Measurements from ENCODE around the gene STAT5A. TPM values are rescaled to one million over a fixed set of nuclear protein-coding genes. Genes with fewer than 3 reads are reported as not detected.

Gene STAT5A
- total RNA-seq, 1 experiment from 2014 or later, result 3.4 TPM

DNA sequence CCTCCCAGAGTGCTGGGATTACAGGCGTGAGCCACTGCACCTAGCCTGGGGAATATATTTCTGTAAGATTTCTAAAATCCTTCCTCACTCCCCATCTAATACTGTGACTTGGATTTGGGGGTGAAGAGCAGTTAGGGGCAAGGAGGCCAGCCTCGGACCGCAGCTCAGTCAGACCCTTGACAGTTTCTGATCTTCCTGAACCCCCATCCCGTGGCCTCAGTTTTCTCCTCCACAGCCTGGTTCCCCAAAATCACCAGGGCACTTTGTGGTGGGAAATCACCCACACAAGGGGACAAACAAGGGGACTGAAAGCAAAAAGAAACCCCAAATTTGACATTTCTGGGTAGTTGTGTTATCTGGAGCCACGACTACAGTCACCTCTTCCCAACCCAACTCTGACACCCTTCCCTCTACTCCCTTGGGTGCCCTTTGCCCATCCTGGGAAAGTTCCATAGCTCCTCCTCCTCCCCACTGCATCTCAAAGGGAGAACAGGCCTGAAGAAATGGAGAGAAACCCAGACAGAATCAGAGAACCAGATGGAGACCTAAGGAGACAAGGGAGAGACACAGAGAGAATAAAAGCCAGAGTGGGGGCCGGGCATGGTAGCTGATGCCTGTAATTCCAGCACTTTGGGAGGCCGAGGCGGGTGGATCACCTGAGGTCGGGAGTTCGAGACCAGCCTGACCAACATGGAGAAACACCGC lies 2.8 kb upstream of the STAT5A start:
- Histone ChIP-seq H3K4me3 (no peak overlapping the region), H3K9me3 (ENCODE audit: insufficient read depth, low read depth) (no peaks in the 10 kb centered on the region), H3K27ac (no peak overlapping the region), H3K9me2 (ENCODE audit: insufficient read depth) (no peaks in the 10 kb centered on the region), H3K4me2 (no peak overlapping the region), H2AFZ (no peak overlapping the region), H3K27me3 (ENCODE audit: insufficient read depth, low read depth) (peaks cover 29% of the 10 kb centered on the region), H3K4me1 (replicated peaks; ENCODE audit: insufficient read depth) (no peaks in the 10 kb centered on the region), H3F3A (ENCODE audit: insufficient read depth, low read depth) (no peaks in the 10 kb centered on the region), H4K20me1 (ENCODE audit: insufficient read depth) (no peaks in the 10 kb centered on the region), H3K36me3 (ENCODE audit: low read depth) (no peaks in the 10 kb centered on the region), H3K79me2 (ENCODE audit: low read depth) (no peaks in the 10 kb centered on the region)
- CTCF ChIA-PET, result no interaction called here
- TF ChIP-seq, protein P1, sequence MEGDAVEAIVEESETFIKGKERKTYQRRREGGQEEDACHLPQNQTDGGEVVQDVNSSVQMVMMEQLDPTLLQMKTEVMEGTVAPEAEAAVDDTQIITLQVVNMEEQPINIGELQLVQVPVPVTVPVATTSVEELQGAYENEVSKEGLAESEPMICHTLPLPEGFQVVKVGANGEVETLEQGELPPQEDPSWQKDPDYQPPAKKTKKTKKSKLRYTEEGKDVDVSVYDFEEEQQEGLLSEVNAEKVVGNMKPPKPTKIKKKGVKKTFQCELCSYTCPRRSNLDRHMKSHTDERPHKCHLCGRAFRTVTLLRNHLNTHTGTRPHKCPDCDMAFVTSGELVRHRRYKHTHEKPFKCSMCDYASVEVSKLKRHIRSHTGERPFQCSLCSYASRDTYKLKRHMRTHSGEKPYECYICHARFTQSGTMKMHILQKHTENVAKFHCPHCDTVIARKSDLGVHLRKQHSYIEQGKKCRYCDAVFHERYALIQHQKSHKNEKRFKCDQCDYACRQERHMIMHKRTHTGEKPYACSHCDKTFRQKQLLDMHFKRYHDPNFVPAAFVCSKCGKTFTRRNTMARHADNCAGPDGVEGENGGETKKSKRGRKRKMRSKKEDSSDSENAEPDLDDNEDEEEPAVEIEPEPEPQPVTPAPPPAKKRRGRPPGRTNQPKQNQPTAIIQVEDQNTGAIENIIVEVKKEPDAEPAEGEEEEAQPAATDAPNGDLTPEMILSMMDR (conservative IDR thresholded peaks at IDR 0.05), result no peak
- no peak for TF ChIP-seq EZH2 (IDR thresholded peaks at IDR 0.05; ENCODE audit: low read depth)
- DNase-seq, result no peak
- no TSS peak for BruUV-seq (replicated peaks)
- intact Hi-C loops (cut with micrococcal nuclease; ENCODE audit: unreplicated experiment), result no loop called here
- POLR2A ChIA-PET (ENCODE audit: unreplicated experiment), result no interaction called here

DNA sequence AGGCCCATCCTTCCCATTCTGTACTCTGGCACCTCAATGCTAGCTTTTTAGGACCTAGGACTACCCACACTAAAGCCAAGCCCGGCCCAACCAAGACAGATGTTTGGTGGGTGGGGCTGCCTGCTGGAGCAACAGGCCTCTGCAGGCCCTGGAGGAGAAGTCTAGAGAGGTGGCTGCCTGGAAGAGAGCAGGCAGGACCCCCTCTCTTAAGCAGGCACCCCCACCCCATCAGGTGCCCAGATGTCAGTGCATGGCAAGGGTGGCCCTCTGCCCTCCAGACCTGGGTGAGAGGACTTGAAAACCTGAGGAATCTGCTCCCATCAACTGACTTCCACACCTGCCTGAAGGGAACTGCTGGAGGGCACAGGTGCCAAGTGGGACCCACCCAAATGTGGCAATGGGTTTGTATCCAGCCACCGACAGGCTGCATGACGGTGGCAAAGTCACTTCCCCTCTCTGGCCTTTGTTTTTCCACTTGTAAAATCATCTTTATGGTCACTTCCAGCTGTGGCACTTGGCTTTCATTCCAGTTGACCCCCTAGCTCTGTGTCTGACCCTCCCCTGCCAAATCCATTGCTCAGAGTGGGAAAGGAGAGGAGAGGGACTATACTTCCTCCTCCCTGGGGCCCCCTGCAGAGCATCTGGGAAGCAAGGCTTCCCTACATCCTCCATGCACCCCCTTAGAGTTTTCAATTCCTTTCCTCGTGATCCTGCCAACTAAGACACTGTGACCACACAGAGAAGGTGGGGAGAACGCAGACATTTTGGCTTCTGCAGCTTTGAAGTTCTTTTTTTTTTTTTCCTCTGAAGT lies 1.7 kb upstream of the STAT5A start:
- Histone ChIP-seq H3K36me3 (ENCODE audit: low read depth) (no peaks in the 10 kb centered on the region), H3K4me2 (no peak overlapping the region), H3K9me2 (ENCODE audit: insufficient read depth) (no peaks in the 10 kb centered on the region), H4K20me1 (ENCODE audit: insufficient read depth) (no peaks in the 10 kb centered on the region), H3K27me3 (ENCODE audit: insufficient read depth, low read depth) (peaks cover 29% of the 10 kb centered on the region), H3K9me3 (ENCODE audit: insufficient read depth, low read depth) (no peaks in the 10 kb centered on the region), H3K4me3 (no peak overlapping the region), H3K79me2 (ENCODE audit: low read depth) (no peaks in the 10 kb centered on the region), H3K27ac (no peak overlapping the region), H3K4me1 (replicated peaks; ENCODE audit: insufficient read depth) (no peaks in the 10 kb centered on the region), H3F3A (ENCODE audit: insufficient read depth, low read depth) (no peaks in the 10 kb centered on the region), H2AFZ (no peak overlapping the region)
- BruUV-seq (replicated peaks), result no TSS peak
- intact Hi-C loops (cut with micrococcal nuclease; ENCODE audit: unreplicated experiment), result no loop called here
- ChIA-PET POLR2A (ENCODE audit: unreplicated experiment) (interaction anchor here (0.7 kb wide), 1 partner anchor 151 kb away, joined by 9 read pairs; no protein-coding TSS in a partner anchor), CTCF (no interaction called here)
- DNase-seq, result no peak
- no peak for TF ChIP-seq EZH2 (IDR thresholded peaks at IDR 0.05; ENCODE audit: low read depth)
- TF ChIP-seq, protein P1 (conservative IDR thresholded peaks at IDR 0.05), result no peak

DNA sequence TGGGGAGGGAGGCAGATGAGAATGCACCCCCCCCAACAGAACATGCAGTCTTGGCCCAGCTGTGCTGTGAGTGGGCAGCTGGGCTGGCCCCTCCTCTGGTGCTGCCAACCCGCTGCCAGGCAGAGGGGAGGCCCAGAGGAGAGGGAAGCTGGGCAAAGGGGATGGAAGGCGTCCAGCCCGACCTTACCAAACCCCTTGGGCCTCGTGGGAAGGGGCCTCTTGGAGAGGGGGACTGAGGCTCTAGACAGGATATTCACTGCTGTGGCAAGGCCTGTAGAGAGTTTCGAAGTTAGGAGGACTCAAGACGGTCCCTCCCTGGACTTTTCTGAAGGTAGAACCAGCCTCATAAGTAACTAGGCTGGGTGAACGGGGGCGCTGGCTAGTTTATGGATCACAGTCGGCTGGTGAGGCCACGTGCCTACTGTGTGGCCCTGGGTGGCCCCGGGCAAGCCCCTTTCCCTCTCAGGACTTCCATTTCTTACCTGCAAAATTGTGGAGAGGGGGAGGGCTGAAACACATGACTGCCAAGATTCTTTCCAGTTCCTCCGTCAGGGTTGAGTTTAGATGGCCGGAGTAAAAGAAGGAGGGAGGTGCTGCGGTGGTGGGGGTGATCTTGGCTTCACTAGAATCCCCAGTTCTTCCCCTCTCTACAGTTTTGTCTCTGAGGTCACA lies 857 bp upstream of the STAT5A start:
- DNase-seq, result no peak
- no peaks in the 10 kb centered on the region for H3K4me1 ChIP-seq (replicated peaks; ENCODE audit: insufficient read depth)
- peak overlapping the region; percentile 53; the same call in 1 of the 2 replicates for H3K4me3 ChIP-seq
- no peaks in the 10 kb centered on the region for H3F3A ChIP-seq (ENCODE audit: insufficient read depth, low read depth)
- H3K4me2 ChIP-seq, result peak overlapping the region; percentile 70
- TSS peak; percentile 67 for BruUV-seq (replicated peaks)
- H2AFZ ChIP-seq, result no peak overlapping the region; the same call in 1 of the 2 replicates
- H3K27ac ChIP-seq, result no peak overlapping the region
- H3K79me2 ChIP-seq (ENCODE audit: low read depth), result no peaks in the 10 kb centered on the region
- no peaks in the 10 kb centered on the region for H3K9me3 ChIP-seq (ENCODE audit: insufficient read depth, low read depth)
- H4K20me1 ChIP-seq (ENCODE audit: insufficient read depth), result no peaks in the 10 kb centered on the region
- TF ChIP-seq EZH2 (IDR thresholded peaks at IDR 0.05; ENCODE audit: low read depth), result no peak
- TF ChIP-seq, protein P1 (conservative IDR thresholded peaks at IDR 0.05), result no peak
- intact Hi-C loops (cut with micrococcal nuclease; ENCODE audit: unreplicated experiment), result no loop called here
- ChIA-PET CTCF (no interaction called here), POLR2A (ENCODE audit: unreplicated experiment) (interaction anchor here (0.7 kb wide), 1 partner anchor 152 kb away, joined by 9 read pairs; no protein-coding TSS in a partner anchor)
- no peaks in the 10 kb centered on the region for H3K36me3 ChIP-seq (ENCODE audit: low read depth)
- peaks cover 29% of the 10 kb centered on the region for H3K27me3 ChIP-seq (ENCODE audit: insufficient read depth, low read depth)
- no peaks in the 10 kb centered on the region for H3K9me2 ChIP-seq (ENCODE audit: insufficient read depth)

All from PC-9 (cell line).